Sciatic nerve (tissue), 2 donors: ENCODE results near the gene LRRC7. TPM values are rescaled to one million over a fixed set of nuclear protein-coding genes. Genes with fewer than 3 reads are reported as not detected.

Experiments
- ATAC-seq: fragments of 200-7000 bp; cut with Tn5 transposase; one replicate; pipeline ENCODE4 v1.9.1; 2020; ENCODE audit warnings: mild to moderate bottlenecking, moderate library complexity
- DNase-seq: peaks from one replicate; pipeline ENCODE4 v3.0.0-alpha.2; 2020; ENCODE audit warnings: low spot score
- intact Hi-C: fragments of 100-400 bp; cut with DNase I; formaldehyde crosslinking; loops from one replicate; pipeline ENCODE4 v1.14.2; 2022
- total RNA-seq: library from RNA; stranded (reverse); fragmentation: NEBNext Ultra II Directional; extraction: Animal tissue kit (Norgen Biotek cat#: 25700); gene quantifications from one replicate; pipeline ENCODE4 v1.2.1, GENCODE V29; 2021
- donor health status: DM: no; HTN: no; CAD: no.
- donor health status: DM: no; HTN: no; CAD: no.

LRRC7 gene
- total RNA-seq, 1 donor from 2014 or later = 42.4 TPM

DNA sequence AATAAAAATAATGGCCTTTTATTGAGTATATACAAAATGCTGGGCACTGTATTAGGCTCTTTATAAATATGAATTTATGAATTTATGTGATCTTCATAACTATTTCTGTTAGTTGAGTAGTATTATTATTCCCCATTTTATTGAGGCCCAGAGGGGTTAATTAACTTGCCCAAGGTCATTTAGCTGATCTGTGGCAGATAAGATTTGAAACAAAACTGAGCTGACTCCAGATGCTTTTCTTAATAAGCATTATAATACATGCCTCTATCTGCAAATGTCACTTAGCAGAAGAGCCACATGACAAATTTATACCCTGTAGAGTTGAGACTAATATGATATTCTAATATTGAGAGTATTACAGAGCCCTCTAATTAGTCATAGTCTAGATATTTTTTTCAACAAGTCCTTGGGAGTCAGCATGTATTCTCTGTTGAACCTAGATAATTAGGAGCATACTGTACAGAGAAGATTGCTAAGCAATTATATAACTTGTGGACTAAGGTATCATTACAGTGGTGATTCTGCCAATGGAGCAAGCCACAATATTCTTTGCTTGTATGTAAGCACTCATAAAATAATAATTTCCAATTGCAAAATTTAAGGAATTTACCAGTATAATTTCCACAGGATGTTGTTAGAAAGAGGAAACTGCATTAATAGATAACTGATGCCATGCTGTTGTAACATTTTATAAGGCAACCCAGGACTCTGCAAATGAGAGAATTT, 525.7 kb downstream of the LRRC7 start:
- ATAC-seq (no peak), DNase-seq (no peak)
- intact Hi-C loops = no loop called here

DNA sequence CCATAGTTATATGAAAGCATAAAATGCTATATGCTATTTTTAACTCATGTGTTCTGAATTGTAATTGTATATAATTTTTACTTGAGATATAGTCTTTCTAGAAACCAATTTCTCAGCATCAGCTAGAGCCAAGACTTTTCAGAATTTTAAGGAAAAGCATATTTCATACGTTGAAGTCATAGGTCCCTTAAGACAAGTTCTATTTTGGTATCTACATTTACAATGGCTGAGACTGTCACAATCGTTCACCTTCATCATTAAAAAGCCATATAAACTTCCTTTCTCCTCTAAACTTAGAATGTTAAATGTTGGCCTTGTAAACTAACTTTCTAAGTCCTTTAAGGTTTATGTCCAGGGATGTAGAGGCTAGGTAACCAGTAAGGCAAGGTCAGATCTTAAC, 533.5 kb downstream of the LRRC7 start:
- DNase-seq = no peak
- intact Hi-C loops = no loop called here
- no peak for ATAC-seq

DNA sequence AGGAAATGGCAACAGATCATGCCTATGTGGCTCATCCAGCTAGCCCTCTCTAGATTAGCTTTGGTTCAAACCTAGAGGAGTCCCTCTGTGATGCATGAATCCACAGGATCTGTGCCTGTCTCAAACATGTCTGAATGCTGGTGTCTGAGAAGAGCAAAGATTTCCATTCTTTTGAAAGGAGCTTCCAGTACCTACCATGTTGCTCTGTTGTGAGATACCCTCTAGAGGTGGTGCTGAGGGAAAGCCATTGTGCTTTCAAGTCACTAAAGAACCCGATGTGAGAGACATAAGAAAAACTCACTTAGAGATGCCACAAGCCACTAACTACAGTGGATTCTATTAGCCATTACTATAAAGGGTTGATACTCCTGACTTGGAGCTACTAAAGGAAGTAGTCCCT, 534.1 kb downstream of the LRRC7 start:
- ATAC-seq (no peak), DNase-seq (no peak)
- intact Hi-C loops = no loop called here

DNA sequence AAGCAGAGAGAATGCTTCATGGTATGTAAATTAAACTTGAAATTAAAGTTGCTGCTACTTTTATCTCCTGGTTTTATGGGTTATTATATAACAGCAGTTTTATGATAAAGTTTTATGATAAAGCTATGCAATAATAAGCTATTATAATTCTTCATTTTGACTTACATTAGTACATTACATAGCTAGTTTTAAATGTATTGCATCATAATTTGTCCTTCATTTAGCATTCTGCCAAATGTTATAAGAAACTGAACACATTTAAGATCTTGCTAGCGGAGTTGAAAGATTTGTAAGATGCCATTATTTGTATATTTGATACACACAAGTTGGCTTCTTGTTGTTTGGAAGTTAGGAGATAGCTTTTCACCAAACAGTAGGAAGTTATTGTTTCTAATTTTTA, 536.0 kb downstream of the LRRC7 start:
- DNase-seq = no peak
- intact Hi-C loops = no loop called here
- no peak for ATAC-seq

DNA sequence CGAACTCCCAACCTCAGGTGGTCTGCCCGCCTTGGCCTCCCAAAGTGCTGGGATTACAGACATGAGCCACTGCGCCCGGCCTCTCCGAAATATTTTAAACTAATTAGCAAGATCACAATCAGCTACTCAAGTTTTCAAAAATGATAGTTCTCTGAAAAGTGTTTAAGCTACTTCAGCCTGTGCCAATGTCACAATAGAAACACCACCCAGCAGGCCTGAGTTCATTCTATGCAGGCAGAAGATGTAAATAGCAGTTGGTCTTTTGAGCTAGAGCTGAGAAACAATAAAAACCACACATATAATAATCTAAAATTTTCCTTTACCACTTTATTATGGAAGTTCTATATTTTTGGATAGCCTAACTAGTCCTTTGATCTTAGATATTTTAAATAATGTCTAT, 541.5 kb downstream of the LRRC7 start:
- no peak for ATAC-seq
- intact Hi-C loops = no loop called here
- no peak for DNase-seq

DNA sequence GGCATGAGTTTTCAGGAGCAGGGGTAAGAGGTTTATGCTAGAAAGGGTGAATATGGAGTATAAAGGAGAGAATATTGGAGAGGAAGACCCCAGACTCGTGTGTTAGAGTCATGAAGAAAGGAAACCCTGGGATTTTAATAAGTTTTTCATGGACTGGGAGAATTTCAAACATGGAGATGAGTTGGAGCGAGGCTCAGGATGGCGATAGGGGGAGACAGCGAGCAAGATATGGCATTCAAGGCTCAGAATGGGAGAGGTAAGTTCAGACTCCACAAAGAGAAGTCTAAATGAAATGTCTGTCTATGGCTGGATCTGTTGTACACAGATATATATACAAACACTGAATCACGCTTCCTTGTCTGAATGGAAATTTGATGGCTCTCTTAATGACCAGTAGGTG, 545.1 kb downstream of the LRRC7 start:
- intact Hi-C loops = no loop called here
- DNase-seq (no peak), ATAC-seq (no peak)

DNA sequence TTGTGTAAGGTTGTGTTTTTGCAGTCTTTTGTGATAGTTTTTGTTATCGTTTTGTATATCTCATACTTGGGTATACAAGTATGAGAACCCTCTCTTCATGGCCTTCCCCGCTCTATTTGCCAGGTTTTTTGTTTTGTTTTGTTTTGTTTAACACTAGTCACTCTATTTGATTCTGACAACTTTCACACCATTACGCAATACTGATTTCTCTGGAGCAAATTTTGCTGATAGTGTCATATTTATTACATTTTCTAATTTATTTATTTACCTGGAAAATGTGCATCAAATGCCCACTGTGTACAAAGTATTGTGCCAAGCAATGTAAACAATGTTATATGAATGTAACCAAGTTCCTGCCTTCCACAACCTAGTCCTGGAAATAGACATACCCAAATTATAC, 547.6 kb downstream of the LRRC7 start:
- intact Hi-C loops = loop anchor here (2.0 kb wide), 1 partner anchor 67 kb away; no protein-coding TSS in a partner anchor
- no peak for DNase-seq
- no peak for ATAC-seq

DNA sequence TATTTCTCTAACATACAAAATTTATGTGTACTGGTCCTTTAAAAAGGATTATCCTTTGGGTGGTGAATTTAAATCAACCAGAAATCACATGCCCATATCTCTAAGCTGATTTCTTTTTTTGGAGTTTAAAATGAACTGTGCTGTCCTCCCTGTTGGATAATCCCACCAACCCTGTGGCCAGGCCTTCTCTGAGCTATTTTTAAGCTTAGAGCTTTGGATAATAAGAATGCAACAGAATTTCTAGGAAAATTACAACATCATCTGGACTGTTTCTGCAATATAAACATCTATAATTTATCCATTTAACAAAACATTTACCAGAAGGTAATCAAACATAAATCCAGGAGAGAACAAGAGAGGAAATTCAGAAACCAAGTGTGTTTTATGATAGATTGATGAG, 549.3 kb downstream of the LRRC7 start:
- intact Hi-C loops = no loop called here
- no peak for ATAC-seq
- no peak for DNase-seq

DNA sequence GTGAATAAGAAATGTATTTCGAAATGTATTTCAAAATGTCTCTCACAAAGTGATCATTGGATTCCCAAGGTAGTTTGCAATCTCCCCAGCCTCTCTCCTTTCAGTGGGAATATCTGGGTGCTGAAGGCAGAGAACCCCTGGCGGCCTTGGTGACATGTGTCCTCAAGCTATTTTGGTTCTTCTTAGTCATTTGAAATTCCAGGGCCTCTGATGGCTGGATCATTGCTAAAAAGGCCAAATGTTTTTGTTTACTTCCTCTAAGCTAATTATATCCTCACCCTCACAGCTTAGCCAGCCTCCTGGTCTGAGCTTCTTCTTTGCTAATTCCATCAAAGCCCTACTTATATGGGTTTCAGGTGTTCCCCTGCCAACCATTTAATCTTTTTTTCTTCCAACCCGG, 566.4 kb downstream of the LRRC7 start:
- DNase-seq (no peak), ATAC-seq (no peak)
- intact Hi-C loops = loop anchor here (10.0 kb wide), 1 partner anchor 371 kb away; no protein-coding TSS in a partner anchor

DNA sequence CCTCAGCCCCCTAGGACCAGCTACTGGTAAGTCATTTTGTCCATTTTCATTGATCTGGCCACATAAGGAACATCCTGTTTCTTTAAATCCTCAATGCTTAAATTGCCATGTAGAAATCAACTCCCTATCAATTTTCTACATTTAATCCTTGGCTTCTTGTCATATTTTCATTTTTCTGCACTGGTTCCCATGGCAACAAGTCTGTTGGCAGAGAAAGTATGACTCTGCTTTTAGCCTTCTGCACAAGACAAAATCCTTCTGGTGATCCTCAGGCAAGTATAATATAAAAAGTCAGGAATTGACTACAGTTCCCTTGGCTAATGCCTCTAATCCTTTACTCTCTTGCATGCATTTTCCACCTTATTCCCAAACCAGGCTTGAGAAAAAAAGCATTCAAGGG, 572.6 kb downstream of the LRRC7 start:
- intact Hi-C loops = no loop called here
- ATAC-seq (peak; percentile 67), DNase-seq (no peak)

DNA sequence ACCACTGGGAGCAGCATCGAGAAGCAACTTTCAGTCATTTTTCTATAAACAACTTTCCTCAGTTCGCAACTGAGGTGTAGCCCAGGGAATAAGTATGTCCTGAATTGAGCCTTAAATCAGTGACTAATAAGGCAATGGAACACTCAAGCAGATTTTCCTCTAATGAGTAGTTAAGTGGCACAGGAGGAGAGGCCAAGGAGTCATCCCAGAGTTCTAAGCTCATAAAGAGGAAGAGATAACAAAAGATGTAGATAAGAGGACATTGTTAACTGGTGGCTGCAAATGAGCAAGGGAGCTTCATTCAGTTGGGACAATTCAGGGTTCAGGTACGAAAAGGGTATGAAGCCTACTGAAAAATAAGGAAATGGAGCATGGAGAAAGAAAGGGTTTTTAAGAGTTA, 573.2 kb downstream of the LRRC7 start:
- DNase-seq (no peak), ATAC-seq (no peak)
- intact Hi-C loops = no loop called here

DNA sequence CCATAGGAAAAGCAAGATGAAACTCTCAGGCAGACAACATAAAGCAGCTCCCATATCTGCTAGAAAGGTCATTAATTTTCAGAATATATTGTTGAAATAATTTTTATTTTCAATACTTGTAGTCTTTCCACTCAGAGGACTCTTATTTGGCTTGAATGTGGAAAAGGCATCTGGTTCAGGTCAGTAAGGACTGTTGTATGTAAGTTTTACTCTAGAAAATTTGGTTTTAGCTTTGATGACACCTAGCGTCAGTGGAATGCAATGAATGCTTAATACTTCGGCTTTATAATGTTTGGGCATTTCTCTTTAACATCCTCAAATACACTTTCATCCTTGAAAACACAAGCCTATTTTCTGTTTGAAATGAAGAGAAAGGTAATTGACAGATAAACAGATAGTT, 574.4 kb downstream of the LRRC7 start:
- intact Hi-C loops = no loop called here
- no peak for DNase-seq
- ATAC-seq = peak; percentile 52

DNA sequence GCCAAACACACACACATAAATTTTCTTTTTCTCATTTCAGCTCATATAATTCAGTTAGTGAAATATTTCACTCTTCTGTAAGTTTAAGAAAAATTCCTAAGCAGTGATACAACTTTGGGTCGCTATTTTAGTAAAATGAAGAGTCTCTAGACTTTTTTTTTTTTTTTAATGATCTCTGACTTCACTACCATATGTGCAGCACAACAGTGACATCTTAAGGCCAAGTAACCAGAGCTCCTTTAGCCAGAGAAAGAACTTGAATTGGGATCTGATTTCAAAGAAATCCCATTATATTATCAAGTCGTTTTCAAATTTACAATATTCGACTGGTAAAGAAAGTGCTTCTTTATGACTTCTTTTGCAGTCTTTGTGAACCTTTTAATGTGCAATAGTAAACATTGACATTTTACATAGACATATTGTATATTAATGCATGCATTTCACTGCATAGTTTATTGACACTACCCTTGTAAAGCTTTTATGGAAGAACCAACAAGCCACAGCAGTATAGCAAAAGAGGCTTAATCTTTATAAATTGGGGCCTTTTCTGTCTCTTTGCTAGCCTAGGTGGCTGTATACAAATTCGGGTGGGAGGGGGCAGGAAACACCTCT, 575.4 kb downstream of the LRRC7 start:
- intact Hi-C loops = no loop called here
- ATAC-seq (no peak), DNase-seq (no peak)

DNA sequence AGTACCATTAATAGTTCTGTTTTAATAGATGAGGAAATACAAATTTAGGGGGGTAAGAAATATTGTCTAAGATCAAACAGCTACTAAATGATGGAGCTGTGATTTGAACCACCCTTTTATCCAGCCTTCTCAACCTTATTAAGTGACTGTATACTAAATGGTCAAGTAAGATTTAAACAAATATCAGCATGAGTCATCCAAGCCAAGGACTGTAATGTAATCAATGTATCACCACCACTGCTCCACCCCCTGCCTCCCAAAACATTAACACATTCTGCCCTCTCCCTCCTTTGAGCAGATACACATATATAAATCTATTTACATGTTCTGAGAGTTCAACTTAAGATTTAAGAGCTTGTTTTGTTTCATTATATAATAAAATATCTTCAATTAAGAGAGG, 578.8 kb downstream of the LRRC7 start:
- ATAC-seq = no peak

DNA sequence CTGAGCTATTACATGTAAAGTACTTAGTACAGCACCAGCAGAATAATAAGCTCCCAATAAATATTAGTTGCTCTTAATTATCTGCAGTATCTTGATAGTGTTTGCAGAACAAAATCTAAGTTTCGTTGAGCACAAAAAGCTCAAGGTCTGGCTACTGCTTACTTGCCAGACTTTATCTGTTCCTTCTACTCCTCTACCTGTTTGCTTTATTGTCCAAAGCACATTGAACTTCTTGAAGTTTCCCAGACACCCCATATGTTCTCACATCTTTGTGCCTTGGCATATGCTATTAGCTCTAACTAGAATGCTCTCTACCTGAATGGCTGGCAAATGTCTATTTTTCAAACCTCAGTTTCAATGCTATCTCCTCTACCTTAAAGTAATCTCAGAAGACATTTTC, 582.7 kb downstream of the LRRC7 start:
- intact Hi-C loops = no loop called here
- DNase-seq = no peak
- no peak for ATAC-seq

More for the DNA sequence above, 578.8 kb downstream of the LRRC7 start:
- intact Hi-C loops = no loop called here
- no peak for DNase-seq

DNA sequence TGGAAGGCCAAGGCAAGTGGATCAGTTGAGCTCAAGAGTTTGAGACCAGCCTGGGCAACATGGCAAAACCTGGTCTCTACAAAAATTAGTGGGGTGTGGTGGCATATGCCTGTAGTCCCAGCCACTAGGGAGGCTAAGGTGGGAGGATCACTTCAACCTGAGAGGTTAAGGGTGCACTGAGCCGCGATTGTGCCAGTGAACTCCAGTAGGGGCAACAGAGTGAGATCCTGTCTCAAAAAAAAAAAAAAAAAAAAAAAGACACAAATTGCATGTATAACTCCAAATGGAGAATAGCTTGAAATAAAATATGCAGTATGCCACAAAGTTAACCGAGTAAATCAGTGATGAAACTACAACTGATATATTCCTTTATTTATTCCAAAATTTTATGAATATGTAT, 586.0 kb downstream of the LRRC7 start:
- intact Hi-C loops = no loop called here
- ATAC-seq (no peak), DNase-seq (no peak)

DNA sequence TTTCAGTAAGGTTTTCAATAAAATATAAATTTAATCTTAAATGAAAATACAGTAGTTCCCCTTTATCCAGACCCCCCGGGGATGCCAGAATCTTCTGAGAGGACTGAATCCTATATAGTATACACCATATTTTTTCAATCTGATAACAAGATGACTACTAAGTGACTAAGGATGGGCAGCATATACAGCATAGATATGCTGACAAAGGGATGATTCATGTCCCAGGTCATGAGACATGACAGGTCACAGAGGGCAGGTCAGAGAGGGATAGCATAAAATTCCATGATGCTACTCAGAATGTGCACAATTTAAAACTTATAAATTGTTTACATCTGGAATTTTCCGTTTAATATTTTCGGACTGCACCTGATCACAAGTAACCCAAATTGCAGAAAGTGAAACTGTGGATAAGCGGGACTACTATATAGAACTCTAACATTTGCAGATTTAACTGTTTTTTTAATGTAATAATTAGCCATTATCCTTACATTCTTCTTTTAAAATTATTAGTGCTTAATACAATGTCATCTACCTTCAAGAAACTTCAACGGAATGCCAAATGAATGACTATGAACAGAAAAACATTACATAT, 588.9 kb downstream of the LRRC7 start:
- ATAC-seq (no peak), DNase-seq (no peak)
- intact Hi-C loops = no loop called here

DNA sequence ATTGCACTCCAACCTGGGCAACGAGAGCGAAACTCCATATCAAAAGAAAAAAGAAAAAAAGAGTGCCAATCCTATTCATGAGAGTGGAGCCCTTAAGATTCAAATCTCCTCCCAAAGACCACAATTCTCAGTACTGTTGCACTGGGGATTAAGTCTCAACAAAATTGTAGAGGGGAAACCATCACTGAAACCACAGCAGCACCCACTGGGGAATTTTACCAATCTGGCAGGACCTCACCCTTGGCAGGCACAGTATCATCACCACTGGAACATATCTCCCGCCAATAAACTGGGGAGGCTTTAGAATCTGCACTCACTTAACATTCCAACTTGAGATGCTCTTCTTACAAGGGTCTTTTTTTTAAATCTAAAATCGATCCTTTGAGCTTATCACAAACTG, 596.6 kb downstream of the LRRC7 start:
- DNase-seq = no peak
- intact Hi-C loops = no loop called here
- ATAC-seq = no peak

DNA sequence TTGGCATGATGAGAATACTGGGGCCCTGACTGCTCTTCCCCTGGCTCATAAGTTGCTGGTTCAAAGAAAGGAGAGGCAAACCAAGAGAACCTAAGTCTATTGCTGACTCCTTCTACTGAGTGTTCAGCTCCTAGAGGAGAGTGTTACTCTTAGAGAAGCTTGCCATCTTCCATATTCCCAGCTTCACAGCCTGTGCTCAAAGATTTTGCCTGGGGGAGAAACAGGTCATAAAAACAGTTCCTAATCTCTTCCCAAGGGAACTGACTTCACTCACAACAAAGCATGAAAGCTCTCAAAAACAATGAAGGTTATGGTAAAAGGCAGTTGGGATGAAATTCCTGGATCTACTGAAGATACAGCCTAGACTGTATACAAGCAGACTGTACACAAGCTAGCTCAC, 600.6 kb downstream of the LRRC7 start:
- ATAC-seq = no peak
- no peak for DNase-seq
- intact Hi-C loops = no loop called here

DNA sequence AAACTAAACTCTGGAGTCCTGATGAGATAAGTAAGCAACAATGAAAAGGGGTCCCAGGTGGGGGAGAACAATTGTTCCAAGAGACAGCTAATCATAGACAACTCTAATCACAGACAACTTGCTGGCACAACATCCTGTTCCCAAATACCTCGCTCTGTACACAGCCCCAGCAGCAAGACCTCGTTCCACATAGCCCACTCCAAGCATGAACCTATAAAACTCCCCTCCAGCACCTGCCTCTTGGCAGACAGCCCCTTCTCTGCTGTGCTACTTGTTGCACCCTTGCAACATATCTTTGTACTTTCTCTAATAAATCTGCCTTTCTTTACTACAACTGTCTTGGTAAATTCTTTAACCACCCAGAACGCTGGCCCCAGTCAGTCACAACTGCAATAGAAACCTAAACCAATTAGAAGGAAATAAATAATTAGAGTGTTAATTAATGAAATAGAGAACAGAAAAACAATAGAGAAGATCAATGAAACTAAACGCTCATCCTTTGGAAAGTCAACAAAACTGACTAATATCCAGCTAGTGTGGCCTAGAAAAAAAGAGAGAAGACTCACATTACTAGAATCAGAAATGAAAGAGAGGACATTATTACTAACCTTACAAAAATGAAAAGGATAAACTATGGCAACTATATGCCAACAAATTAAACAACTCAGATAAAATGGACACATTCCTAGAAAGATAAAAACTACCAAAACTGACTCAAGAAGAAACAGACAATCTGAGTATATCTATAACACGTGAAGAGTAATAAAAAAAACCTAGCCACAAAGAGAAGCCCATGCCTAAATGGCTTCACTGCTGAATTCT, 601.5 kb downstream of the LRRC7 start:
- intact Hi-C loops = no loop called here
- no peak for DNase-seq
- no peak for ATAC-seq
